B cell (primary cell): ENCODE data around the gene SGSM1.

Experiments used
- EZH2 ChIP-seq: IDR thresholded peaks from 2 replicates; pipeline ENCODE4 v1.6.1; 2012; ENCODE audit warnings: borderline replicate concordance, low read depth, mild to moderate bottlenecking, moderate library complexity, low read length; ENCODE audit not compliant: insufficient read depth, poor library complexity, severe bottlenecking
- TF ChIP-seq, protein P1 (sequence below): fragments of 200-600 bp; IDR thresholded peaks from one replicate; pipeline ENCODE4 v1.8.0; 2022; ENCODE audit warnings: antibody characterized with exemption, mild to moderate bottlenecking

DNA sequence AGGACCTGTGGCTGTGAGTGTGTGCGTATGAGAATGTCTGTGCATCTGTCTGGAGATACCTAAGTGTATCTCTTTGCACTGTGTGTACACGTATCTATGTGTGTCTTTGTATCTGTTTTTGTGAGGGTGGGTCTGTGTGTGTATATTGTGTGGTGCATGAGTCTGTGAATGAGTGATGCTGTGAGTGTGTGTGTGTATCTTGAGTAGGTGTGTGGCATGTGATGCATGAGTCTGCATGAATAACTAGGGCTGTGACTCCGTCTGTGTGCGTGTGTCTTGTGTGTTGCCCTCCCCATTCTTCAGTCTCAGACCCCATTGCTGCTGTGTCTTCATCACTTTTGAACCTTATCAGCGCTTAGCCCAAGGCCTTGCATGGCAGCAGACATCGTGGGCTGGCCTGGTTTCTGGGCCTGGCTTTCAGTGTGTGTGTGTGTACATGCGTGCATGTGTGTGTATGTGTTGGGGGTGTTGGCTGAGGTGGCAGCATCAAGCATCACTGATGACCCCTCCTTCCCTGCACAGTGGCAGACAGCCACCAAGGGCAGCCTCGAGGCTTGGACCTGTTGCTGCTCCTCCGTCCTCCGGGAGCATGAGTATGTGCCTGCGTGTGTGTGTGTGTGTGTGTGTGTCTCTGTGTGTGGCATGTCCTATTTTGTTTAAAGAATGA, 1.4 kb downstream of the SGSM1 start:
- TF ChIP-seq, protein P1, sequence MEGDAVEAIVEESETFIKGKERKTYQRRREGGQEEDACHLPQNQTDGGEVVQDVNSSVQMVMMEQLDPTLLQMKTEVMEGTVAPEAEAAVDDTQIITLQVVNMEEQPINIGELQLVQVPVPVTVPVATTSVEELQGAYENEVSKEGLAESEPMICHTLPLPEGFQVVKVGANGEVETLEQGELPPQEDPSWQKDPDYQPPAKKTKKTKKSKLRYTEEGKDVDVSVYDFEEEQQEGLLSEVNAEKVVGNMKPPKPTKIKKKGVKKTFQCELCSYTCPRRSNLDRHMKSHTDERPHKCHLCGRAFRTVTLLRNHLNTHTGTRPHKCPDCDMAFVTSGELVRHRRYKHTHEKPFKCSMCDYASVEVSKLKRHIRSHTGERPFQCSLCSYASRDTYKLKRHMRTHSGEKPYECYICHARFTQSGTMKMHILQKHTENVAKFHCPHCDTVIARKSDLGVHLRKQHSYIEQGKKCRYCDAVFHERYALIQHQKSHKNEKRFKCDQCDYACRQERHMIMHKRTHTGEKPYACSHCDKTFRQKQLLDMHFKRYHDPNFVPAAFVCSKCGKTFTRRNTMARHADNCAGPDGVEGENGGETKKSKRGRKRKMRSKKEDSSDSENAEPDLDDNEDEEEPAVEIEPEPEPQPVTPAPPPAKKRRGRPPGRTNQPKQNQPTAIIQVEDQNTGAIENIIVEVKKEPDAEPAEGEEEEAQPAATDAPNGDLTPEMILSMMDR = no peak
- TF ChIP-seq EZH2 = no peak
